Measurements from ENCODE around the gene UQCRC1.

DNA sequence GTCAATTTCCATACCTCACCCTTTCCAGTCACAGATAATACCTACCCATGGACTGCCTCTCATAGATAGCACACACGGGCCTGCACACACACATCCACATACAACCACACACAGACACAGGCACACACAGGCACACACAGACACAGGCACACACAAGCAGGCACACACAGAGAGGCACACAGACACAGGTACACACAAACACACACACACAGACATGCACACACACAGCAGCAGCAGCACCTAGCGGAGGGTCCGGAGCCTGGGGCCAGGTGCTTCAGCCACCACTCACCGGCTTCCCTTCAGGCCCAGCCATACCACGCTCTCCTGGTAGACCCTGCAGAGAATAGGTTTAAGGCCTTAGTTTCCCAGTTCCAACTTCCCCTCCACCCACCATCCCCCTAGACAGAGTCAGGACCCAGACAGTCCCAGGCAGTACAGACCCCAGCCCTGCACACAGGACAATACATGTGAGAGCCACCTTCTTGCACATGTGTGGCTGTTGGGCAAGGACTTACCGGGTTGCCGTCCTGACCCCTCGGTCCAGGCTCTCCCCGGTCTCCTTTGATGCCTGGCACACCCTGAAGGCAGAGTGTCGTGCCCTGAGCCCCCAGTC, 35.4 kb downstream of the UQCRC1 start:
- no peak for TF ChIP-seq YY1 (IDR thresholded peaks at IDR 0.05; ENCODE audit: insufficient read depth, insufficient read length)
- TF ChIP-seq ZNF274 (IDR thresholded peaks at IDR 0.05; ENCODE audit: low read depth, low read length) = no peak
